IPS-11a (cell line): Measurements from ENCODE around the gene JAGN1.
"Not testable (repeated sequence)": the region's sequence is repeated elsewhere in the genome, so short reads cannot be mapped to it uniquely, and the experiment has no call there.

Source experiments
- H3K4me3 ChIP-seq: one replicate; pipeline ENCODE4 v1.5.1; 2013; ENCODE audit warnings: low read depth, low read length, control low read depth

JAGN1 gene

DNA sequence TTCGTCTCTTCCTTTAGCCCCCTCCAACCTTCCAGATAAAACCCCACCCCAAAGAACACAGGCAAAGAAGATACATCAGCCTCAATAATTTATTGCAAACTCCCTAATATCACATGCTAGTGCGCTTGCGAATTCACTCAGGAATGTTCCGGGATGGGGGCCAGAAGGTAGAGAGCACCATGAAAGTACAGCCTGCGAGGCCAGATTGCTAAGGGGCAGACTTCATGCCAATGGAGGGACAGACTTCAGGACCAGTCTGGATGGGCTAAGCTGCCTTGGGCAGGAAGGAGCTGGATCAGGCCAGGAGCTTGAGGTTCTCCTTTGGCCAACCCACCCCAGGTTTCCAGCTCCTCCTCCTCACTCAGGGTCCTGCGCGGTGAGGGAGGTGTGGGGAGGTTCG is 23.8 kb upstream of the JAGN1 start:
- H3K4me3 ChIP-seq, result no peak overlapping the region

DNA sequence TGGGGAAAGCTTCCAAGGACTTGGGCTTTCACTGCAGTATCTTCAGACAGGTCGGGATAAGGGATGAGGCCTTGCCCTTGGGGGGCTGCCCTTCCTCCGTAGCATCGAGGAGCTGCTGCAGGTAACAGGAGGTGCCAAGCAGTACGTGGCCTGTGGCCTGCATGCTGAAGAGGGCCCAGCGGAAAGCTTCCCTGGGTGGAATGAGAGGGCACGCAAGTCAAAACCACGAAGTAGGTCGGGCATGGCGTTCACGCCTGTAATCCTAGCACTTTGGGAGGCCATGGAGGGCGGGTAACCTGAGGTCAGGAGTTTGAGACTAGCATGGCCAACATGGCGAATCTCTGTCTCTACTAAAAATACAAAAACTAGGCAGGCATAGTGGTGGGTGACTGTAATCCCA is 23.3 kb upstream of the JAGN1 start:
- H3K4me3 ChIP-seq, result no peak overlapping the region

DNA sequence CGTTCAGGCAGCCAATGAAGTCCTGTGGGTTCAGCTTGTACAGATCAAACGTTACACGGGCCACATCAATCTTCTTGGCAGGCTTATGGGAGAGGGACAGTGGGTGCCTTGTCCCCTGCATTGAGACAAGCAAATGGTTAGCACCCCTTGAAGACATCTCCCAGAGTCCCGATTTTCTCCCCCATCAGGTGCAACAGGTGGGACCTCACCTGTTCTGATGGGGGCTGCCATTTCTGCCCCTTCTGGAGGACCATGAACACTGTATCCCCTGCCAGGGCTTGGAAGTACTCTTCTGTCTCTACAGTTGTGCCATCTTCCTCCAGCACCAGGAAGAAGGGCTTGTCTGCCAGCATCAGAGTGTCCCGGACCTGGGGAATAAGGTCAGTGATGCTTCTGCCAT is 20.5 kb upstream of the JAGN1 start:
- H3K4me3 ChIP-seq, result no peak overlapping the region

DNA sequence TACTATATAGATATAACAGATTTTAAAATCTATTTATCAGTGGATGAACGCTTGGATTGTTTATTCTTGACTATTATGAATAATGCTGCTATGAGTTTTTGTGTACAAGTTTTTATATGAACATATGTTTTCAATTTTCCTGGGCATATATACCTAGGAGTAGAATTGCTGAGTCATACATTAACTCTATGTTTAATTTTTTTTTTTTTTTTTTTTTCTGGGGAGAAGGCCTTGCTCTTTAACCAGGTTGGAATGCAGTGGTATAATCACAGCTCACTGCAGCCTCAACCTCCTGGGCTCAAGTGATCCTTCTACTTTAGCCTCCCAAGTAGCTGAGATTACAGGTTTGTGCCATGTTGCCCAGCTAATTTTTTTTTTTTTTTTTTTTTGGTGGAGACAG is 19.4 kb upstream of the JAGN1 start:
- no peak overlapping the region for H3K4me3 ChIP-seq

DNA sequence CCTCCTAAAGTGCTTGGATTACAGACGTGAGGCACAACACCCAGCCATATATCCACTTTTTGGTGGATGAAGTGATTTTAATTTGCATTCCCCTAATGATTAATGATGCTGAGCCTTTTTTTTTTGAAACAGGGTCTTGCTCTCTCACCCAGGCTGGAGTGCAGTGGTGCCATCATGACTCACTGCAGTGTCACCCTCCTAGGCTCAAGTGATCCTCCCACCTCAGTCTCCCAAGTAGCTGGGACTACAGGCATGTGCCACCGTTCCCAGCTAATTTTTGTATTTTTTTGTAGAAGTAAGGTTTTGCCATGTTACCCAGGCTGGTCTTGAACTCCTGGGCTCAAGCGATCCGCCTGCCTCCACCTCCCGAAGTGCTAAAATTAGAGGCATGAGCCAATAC is 18.3 kb upstream of the JAGN1 start:
- not testable (repeated sequence) for H3K4me3 ChIP-seq

DNA sequence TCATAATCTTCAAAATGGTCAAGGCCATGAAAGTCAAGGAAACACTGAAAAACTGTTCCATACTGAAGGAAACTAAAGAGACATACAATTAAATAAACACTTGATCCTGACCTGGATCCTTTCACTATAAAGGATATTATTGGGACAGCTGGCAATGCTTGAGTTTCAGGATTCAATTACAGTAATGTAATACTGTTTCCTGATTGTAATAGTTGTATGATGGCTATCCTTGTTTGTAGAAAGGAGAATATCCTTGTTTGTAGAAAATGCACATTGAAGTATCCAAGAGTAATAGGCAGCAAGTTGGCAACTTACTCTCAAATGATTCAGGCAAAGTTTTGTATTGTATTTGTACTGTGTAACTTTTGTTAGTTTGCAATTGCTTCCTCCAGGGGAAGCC is 15.0 kb upstream of the JAGN1 start:
- no peak overlapping the region for H3K4me3 ChIP-seq

DNA sequence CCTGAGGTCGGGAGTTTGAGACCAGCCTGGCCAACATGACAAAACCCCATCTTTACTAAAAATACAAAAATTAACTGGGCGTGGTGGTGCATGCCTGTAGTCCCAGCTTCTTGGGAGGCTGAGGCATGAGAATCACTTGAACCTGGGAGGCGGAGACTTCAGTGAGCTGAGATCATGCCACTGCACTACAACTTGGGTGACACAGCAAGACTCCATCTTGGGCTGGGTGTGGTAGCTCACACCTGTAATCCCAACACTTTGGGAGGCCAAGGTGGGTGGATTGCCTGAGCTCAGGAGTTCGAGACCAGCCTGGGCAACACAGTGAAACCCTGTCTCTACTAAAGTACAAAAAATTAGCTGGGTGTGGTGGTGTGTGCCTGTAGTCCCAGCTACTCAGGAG is 14.2 kb upstream of the JAGN1 start:
- not testable (repeated sequence) for H3K4me3 ChIP-seq

DNA sequence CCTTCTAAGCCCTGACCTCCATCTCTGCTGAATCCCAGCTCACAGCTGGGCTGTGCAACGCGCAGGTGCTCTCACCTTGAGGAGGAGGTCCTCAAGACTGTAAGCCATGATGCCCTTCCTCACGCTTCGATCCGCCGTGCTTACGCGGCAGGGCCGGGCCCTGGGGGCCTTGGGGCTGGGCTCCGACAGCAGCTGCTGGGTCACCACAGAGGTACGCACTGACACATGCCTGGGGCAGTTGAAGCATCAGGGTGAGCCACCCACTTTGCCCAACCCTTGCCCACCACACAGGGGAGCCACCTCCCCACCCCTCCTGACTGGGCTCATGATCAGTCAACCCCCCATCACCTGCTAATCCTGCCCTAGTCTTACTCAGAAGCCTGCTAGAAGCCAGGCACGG is 13.4 kb upstream of the JAGN1 start:
- no peak overlapping the region for H3K4me3 ChIP-seq

DNA sequence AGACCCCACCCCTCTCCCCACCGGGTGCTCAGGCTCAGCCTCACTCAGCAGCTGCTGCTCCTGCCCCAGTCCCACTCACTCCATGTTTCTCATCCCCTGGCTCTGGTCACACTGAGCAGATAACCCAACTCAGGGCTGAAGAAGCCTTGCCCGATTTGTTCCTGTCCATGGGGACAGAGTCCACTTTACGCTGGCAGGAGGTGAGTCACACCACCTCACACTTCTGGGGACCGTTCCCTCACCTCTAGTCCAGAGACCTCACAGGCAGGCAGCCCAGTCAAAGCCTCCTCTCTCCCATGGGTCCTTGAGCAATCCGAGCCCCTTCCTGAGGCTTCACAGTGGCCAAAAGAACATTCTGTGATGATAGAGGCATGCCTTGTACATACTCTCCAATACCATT is 11.7 kb upstream of the JAGN1 start:
- no peak overlapping the region for H3K4me3 ChIP-seq

DNA sequence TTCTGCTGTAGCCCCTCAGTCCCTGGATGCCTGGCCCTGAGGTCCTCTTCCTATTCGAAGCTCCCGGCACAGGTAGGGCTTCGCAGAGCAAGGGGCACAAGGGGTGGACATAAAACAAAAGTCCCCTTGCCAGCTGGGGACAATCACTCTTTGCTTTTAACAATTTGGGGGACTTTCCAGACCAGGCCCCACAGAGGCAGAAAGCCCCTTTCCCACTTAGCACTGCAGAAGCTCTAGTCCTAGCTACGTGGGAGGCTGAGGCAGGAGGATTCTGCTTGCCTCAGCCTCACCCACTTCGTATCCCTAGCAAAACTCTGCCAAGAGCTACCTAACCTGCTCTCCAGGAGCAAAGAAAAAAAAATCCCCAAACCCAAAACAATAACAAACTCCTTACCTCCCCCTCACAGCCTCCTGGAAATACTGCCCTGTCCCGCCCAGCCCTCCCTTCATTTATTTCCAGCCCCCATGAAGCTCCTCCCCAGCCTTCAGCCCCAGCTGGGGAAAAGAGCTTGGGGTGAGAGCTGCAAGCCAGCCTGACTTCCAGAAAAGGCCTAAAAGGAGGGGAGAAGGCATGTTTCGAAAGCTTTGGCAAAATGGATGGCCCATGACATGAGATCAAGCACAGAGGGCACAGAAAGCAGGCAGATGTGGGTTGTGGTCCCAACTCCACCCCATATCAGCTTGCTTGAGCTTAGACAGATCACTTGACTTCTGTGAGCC is 10.4 kb upstream of the JAGN1 start, which contains the start of gene CIDEC:
TSS of gene CIDEC (minus strand) at position 424 of the 720 bp plus-strand sequence. CDS start 1,767 bp downstream, outside the sequence.
- no peak within 1 kb of the TSS for H3K4me3 ChIP-seq

DNA sequence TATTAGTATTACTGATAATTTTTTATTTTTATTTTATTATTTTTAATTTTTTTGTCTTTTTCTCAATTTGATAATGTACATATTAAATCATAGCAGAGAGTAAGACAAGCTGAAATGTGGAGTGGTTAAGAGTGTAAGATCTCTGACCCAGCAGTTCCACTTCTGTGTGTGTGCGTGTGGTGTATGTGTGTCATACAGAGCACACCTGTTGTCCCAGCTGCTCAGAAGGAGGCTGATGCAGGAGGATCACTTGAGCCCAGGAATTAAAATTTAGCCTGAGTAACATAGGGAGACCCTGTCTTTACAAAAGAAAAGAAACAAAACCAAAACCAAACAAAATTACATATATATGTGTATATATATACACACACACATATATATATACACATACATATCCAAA is 9.0 kb upstream of the JAGN1 start:
- no peak overlapping the region for H3K4me3 ChIP-seq

DNA sequence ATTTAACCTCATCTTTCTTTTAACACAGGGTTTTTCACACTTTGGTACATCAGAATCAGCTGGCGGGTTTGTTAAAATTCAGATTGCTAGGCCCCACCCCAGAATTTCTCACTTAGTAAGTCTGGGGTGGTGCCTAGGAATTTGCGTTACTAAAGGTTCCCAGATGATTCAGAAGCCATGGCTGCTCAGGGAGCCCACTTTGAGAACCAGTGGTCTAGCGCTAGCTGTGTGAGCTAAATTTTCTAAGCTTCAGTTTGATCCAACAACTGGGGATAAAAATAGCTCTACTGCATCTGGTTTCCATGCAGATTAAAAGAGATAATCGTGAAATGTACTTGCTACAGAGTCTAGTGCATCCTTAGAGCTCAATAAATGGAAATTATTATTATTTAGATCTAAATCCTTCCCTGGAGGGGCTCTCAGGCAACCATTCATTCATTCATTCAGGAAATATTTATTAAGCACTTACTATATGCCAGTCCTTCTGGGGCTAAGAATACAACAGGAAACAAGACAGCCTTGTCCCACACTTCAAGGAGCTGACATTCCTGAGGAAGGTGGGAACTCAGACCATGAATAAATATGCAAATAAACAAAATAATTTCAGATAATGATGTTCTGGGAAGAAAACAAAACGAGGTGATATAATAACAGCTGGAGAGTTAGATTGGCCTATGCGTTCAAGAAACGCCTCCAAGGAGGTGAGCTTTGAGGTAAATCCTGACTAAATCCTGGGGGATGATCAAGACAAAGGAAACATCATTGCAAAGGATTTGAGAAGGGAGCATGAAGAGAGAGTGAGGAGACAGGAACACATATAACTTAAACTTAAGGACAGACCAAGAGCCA is 6.5 kb upstream of the JAGN1 start:
- H3K4me3 ChIP-seq, result no peak overlapping the region

DNA sequence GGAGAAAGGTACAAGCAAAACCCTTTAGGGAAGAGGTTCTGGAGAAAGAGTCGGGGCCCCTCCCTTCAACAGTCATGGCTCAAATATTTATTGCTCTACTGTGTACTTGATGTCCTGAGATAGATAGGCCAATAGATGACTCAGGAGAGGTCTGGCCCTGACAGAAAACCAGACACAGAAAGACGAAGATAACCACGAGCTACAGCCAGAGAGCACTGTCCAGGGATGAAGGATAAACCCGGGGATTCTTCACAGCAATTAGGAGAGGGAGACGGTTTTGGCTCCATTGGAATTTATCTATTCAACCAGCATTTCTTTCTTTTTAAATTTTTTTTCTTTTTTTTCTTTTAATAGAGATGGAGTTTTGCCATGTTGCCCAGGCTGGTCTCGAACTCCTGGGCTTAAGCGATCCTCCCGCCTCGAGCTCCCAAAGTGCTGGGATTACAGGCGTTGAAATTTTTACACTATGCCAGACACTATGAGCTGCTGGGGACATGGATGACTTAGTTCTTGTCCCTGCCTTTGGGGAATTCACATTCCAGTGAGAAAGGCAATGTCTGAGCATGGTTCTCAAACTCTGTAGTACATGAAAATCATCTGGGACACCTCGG is 5.8 kb upstream of the JAGN1 start:
- no peak overlapping the region for H3K4me3 ChIP-seq

DNA sequence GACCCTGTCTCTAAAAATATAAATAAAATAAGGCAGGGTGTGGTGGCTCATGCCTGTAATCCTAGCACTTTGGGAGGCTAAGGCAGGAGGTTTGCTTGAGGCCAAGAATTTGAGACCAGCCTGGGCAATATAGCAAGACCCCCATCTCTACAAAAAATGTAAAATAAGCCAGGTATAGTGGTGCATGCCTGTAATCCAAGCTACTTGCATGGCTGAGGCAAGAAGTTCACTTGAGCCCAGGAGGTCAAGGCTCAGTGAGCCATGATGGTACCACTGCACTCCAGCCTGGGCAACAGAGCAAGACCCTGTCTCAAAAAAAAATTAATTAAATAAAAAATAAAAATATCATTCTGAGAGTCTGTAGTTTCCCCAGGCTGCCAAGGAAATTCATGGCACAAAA is 4.1 kb upstream of the JAGN1 start:
- no peak overlapping the region for H3K4me3 ChIP-seq

DNA sequence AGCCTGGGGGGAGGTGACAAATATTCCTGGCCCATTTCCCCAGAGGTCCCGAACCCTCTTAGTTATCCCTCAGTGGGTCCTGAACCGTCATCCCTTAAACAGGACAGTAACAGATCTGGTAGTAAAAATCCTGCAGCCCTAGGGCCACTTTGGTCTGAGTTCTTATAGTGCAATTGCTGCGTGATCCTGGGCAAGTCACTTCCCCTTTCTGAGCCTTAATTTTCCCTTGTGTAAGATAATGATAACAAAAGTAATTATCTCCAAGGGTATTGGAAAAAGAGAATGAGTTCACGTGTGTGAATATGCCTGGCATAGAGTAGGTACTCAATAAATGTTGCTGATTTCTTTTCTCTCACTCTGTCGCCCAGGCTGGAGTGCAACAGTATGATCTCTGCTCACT is 2.9 kb upstream of the JAGN1 start:
- no peak overlapping the region for H3K4me3 ChIP-seq

DNA sequence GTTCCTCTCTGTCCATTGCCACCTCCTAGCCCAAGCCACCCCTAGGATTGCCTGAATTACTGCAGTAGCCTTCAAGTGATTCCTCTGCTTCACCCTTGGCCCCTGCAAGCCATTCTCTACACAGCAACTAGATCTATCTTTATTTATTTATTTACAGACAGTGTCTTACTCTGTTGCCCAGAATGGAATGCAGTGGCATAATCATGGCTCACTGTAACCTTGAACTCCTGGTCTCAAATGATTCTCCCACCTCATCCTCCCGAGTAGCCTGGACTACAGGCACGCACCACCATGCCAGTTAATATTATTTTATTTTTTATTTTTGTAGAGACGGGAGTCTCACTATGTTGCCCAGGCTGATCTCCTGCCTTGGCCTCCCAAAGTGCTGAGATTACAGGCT is 1.9 kb upstream of the JAGN1 start:
- H3K4me3 ChIP-seq, result no peak overlapping the region

DNA sequence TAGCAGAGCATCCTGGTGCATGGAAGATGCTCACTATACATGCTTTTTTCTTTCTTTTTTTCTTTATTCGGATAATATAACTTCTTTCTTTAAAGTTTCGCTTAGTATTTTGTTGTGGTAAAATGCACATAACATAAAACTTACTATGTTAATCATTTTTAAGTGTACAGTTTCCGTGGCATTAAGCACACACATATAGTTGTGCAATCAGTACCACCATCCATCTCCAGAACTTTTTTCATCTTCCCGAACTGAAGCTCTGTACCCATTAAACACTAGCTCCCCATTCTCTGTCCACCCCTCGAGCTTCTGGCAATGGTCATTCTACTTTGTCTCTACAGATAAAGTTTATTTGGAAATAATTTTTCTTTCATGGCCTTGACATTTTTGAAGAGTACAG is 1.0 kb upstream of the JAGN1 start:
- H3K4me3 ChIP-seq, result no peak overlapping the region

DNA sequence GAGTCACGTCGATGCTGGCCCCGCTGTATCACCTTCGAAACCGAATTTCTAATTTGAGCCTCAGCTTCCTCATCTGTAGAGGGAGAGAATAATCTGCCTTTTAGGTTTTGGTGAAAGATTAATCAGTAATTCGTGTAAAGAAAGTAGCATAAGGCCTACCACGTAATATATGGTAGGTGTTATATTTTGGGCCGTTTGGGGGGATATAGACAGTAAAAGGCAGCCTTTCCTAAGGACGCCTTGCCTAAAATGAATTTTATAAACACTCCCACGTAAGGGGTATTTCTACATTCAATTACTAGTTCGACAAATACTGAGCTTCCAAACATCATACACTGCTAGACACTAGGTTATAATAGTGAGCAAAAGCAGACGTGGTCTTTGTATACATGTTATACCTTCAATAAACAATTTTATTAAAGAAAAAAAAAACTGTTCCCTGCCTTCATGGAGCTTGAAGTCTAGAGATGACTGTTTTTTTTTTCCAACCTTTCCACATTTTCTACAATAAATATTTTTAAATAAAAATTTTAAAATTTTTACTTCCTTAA is 737 bp downstream of the JAGN1 start:
- peak overlapping the region; percentile 92 for H3K4me3 ChIP-seq

DNA sequence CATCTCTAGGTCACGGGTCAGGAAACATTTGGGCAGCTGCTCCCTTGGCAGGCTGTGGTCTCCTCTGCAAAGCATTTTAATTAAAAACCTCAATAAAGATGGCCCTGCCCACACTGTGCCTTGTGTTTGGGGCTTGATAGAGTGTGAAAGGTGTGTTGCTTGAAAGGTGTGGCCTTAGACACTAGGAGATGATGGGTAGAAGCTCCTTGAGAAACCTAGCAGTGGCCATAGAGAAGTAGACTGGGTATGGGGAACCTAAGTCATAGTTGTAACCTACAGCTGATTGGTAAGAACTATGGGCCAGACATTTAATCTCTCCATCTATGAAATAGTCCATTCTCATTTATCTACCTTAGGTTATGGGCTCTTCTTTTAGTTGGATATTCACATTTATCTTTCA is 3.3 kb downstream of the JAGN1 start:
- no peak overlapping the region for H3K4me3 ChIP-seq

DNA sequence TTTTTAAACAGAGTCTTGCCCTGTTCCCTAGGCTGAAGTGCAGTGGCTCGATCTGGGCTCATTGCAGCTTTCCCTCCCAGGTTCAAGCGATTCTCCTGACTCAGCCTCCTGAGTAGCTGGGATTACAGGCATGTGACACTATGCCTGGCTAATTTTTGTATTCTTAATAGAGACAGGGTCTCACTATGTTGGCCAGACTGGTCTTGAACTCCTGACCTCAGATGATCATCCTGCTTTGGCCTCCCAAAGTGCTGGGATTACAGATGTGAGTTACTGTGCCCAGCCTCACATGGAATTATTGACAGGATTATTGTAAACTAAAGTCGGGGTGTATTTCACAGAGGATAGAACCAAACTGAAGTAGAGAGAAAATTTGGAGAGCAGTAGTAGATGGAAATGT is 5.3 kb downstream of the JAGN1 start:
- H3K4me3 ChIP-seq, result not testable (repeated sequence)

DNA sequence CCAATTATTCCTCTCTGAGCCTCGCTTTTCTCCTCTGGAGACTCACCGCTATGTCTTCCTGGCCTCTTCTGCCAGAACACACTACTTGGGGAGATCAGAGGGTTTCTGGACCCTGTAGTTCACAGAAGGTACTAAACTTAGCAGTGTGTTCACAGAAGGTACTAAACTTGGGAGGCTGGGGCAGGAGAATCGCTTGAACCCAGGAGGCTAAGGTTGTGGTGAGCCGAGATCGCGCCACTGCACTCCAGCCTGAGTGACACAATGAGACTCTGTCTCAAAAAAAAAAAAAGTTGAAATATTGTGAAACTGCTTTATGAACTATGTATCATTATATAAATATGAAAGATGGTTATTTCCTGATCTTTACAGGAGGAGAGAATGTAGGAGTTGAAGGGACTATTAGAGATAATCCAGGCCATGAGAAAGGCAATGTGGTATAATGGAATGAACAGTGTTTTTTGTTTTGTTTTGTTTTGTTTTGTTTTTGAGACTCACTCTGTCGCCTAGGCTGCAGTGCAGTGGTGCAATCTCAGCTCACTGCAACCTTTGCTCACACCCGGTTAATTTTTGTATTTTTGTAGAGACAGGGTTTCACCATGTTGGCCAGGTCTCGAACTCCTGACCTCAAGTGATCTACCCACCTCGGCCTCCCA is 6.5 kb downstream of the JAGN1 start:
- not testable (repeated sequence) for H3K4me3 ChIP-seq
